KMS-11 (cell line): ENCODE results near the gene CTSZ.

Experiments used
- H2AFZ ChIP-seq: fragments of 200-600 bp; sonication (generic); 2 replicates; pipeline ENCODE4 v1.6.1; 2016; ENCODE audit warnings: antibody characterized with exemption, mixed run types, low read depth
- H3K27ac ChIP-seq: fragments of 200-600 bp; sonication (generic); 2 replicates; pipeline ENCODE4 v1.6.1; 2016; ENCODE audit warnings: mild to moderate bottlenecking, mixed run types
- H3K27me3 ChIP-seq: fragments of 200-600 bp; sonication (generic); 2 replicates; pipeline ENCODE4 v1.6.1; 2017; ENCODE audit warnings: mild to moderate bottlenecking, low read depth, mixed run types, moderate library complexity; ENCODE audit not compliant: insufficient read depth
- H3K36me3 ChIP-seq: fragments of 200-600 bp; sonication (generic); 2 replicates; pipeline ENCODE4 v1.6.1; 2017; ENCODE audit warnings: mild to moderate bottlenecking, mixed run types; ENCODE audit not compliant: insufficient read depth
- H3K4me1 ChIP-seq: fragments of 200-600 bp; sonication (generic); 2 replicates; pipeline ENCODE4 v1.6.1; 2016; ENCODE audit warnings: mild to moderate bottlenecking, low read depth, mixed run types; ENCODE audit not compliant: poor library complexity, severe bottlenecking
- H3K4me2 ChIP-seq: fragments of 200-600 bp; sonication (generic); 2 replicates; pipeline ENCODE4 v1.7.0; 2016; ENCODE audit warnings: mild to moderate bottlenecking, mixed run types
- H3K4me3 ChIP-seq: fragments of 200-600 bp; sonication (generic); IDR thresholded peaks from 2 replicates; pipeline ENCODE4 v1.6.1; 2017; ENCODE audit warnings: low read depth, low read length, mixed read lengths; ENCODE audit not compliant: insufficient read depth
- H3K79me2 ChIP-seq: fragments of 200-600 bp; sonication (generic); 2 replicates; pipeline ENCODE4 v1.6.1; 2016; ENCODE audit warnings: low read depth, mixed run types; ENCODE audit not compliant: insufficient read depth
- H3K9ac ChIP-seq: fragments of 200-600 bp; sonication (generic); 2 replicates; pipeline ENCODE4 v1.6.1; 2016; ENCODE audit warnings: mild to moderate bottlenecking, mixed run types
- H4K20me1 ChIP-seq: fragments of 200-600 bp; sonication (generic); 2 replicates; pipeline ENCODE4 v1.6.1; 2016; ENCODE audit warnings: mild to moderate bottlenecking, mixed run types; ENCODE audit not compliant: insufficient read depth
- CTCF ChIP-seq: fragments of 200-600 bp; sonication (generic); conservative IDR thresholded peaks from 2 replicates; pipeline ENCODE4 v1.6.1; 2017; ENCODE audit warnings: low read depth, mild to moderate bottlenecking, antibody characterized with exemption, low read length, moderate library complexity, mixed read lengths

CTSZ gene

GRCh38 chr20:59006864-59007664, at the start of gene CTSZ:
TSS of gene CTSZ (minus strand) at chr20:59007254. CDS start at chr20:59007128, 126 bp downstream.
- peaks cover 29% of the 10 kb centered on the region for H3K4me1 ChIP-seq
- H2AFZ ChIP-seq, result peak within 1 kb of the TSS; percentile 31; the same call in 1 of the 2 replicates
- no peak for TF ChIP-seq CTCF
- no peaks in the 10 kb centered on the region for H3K79me2 ChIP-seq
- peaks cover 16% of the 10 kb centered on the region; the same call in 1 of the 2 replicates for H3K27me3 ChIP-seq
- peak within 1 kb of the TSS; percentile 15; the same call in 1 of the 2 replicates for H3K4me2 ChIP-seq
- no peak within 1 kb of the TSS for H3K4me3 ChIP-seq
- H3K9ac ChIP-seq, result no peak within 1 kb of the TSS
- H3K36me3 ChIP-seq, result no peaks in the 10 kb centered on the region
- H3K27ac ChIP-seq, result no peak within 1 kb of the TSS
- H4K20me1 ChIP-seq, result no peaks in the 10 kb centered on the region

- Histone ChIP-seq H3K36me3 (no peaks in the 10 kb centered on the region), H3K9ac (no peak overlapping the region), H3K27ac (no peak overlapping the region), H4K20me1 (no peaks in the 10 kb centered on the region), H2AFZ (no peak overlapping the region), H3K4me3 (no peak overlapping the region), H3K27me3 (no peaks in the 10 kb centered on the region), H3K4me2 (no peak overlapping the region), H3K4me1 (no peaks in the 10 kb centered on the region), H3K79me2 (no peaks in the 10 kb centered on the region)
- TF ChIP-seq CTCF, result peak; percentile 31; the same call in 1 of the 2 replicates
Measured at GRCh38 chr20:59055302-59055701, 48.2 kb upstream of the CTSZ start.

DNA sequence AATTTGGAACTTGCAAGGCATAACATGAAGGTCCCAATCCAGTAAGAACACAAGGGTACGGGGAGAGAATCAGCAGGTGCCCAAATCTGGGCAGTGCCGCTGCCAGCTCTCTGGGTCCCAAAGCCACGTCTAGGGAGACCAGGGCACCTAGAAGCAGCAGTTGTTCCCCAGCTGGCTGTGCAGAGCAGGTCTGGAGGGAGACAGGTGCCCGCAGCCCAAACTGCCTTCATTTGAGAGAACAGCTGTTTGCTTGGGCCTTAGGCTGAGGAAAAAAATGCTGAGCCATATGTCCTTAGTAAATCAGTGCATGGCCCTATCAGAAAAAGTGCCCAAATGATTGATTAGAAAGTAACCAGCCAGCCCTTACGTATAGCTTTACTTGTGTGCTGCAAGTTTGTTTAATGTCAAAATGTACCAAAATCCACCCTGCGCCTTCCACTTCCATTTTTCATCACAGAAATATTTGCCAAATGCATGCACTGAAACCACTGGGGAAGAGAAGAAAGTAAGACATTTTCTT, 44.7 kb upstream of the CTSZ start:
- Histone ChIP-seq H3K4me1 (no peaks in the 10 kb centered on the region), H2AFZ (no peak overlapping the region), H3K79me2 (no peaks in the 10 kb centered on the region), H3K4me3 (no peak overlapping the region), H3K27ac (no peak overlapping the region), H3K9ac (no peak overlapping the region), H3K27me3 (no peaks in the 10 kb centered on the region), H4K20me1 (no peaks in the 10 kb centered on the region), H3K36me3 (no peaks in the 10 kb centered on the region), H3K4me2 (no peak overlapping the region)
- TF ChIP-seq CTCF, result no peak

DNA sequence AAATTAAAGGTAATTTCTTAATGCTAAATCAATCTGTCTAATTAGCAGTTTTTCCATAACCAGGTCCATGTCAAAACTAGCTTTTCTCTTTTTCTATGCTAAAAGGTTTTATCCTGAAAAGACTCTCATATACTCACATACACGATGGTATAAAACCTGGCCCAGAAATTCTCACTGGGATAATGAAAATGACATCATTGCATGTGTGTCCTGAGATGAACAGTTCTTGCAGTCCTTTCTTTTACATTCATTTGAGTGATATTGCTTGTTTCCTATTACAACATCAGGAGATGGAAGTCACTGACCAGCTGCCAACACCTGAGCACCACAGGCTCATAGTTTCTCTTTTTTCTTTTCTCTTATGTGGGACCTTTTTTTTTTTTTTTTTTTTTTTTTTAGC, 43.4 kb upstream of the CTSZ start:
- no peaks in the 10 kb centered on the region for H3K36me3 ChIP-seq
- TF ChIP-seq CTCF, result no peak
- no peaks in the 10 kb centered on the region for H3K79me2 ChIP-seq
- H4K20me1 ChIP-seq, result no peaks in the 10 kb centered on the region
- H3K27ac ChIP-seq, result no peak overlapping the region
- no peak overlapping the region for H2AFZ ChIP-seq
- no peaks in the 10 kb centered on the region for H3K4me1 ChIP-seq
- no peak overlapping the region for H3K4me3 ChIP-seq
- no peaks in the 10 kb centered on the region for H3K27me3 ChIP-seq
- H3K4me2 ChIP-seq, result no peak overlapping the region
- no peak overlapping the region for H3K9ac ChIP-seq
